Peyer's patch (tissue), 4 donors: Measurements from ENCODE around the gene KRT79. TPM values are rescaled to one million over a fixed set of nuclear protein-coding genes. Genes with fewer than 3 reads are reported as not detected.

Experiments used
- DNase-seq, 3 donors: peaks; one replicate each; pipeline ENCODE4 v3.0.0-alpha.2; 2017 to 2019
- H3K27ac ChIP-seq, 4 donors: fragments of 200-600 bp; sonication (generic); one replicate each; pipeline ENCODE4 v1.5.1; 2016 to 2019
- H3K27me3 ChIP-seq, 2 donors: fragments of 200-600 bp; sonication (generic); one replicate each; pipeline ENCODE4 v1.5.1; 2019
- H3K36me3 ChIP-seq, 3 donors: fragments of 200-600 bp; sonication (generic); one replicate each; pipeline ENCODE4 v1.5.1; 2016 to 2019
- H3K4me1 ChIP-seq, 4 donors: fragments of 200-600 bp; sonication (generic); one replicate each; pipeline ENCODE4 v1.5.1; 2016 to 2019
- H3K4me3 ChIP-seq, 4 donors: fragments of 200-600 bp; sonication (generic); 1 replicate in 3 of 4; 2 replicates in 1 of 4; pipeline ENCODE4 v1.5.1; 2016 to 2019; ENCODE audit warnings: mild to moderate bottlenecking in 1 of 4
- H3K9me3 ChIP-seq, 4 donors: fragments of 200-600 bp; sonication (generic); one replicate each; pipeline ENCODE4 v1.5.1; 2016 to 2019; ENCODE audit warnings: mild to moderate bottlenecking in 1 of 4
- POLR2A ChIP-seq, 2 donors: fragments of 450-650 bp; IDR thresholded peaks; one replicate each; pipeline ENCODE4 v1.5.1; 2017; ENCODE audit warnings: antibody characterized with exemption in 2 of 2, mild to moderate bottlenecking in 2 of 2, moderate library complexity in 2 of 2
- total RNA-seq, 4 donors: library from RNA; depleted of rRNA; stranded (reverse); fragments of >200 nt; gene quantifications; one replicate each; pipeline ENCODE4 v1.1.0, GENCODE V29; 2016
- TF ChIP-seq, protein P1 (sequence below), 6 experiments: fragments of 450-650 bp in 4 of 6; fragments of 200-600 bp in 2 of 6; sonication (generic) in 1 of 6; IDR thresholded peaks; one replicate each; pipeline ENCODE4 v1.5.1; 2017 to 2019; ENCODE audit warnings: antibody characterized with exemption in 6 of 6, mild to moderate bottlenecking in 3 of 6, moderate library complexity in 1 of 6

Gene KRT79
- total RNA-seq, 4 donors from 2014 or later: not detected

DNA sequence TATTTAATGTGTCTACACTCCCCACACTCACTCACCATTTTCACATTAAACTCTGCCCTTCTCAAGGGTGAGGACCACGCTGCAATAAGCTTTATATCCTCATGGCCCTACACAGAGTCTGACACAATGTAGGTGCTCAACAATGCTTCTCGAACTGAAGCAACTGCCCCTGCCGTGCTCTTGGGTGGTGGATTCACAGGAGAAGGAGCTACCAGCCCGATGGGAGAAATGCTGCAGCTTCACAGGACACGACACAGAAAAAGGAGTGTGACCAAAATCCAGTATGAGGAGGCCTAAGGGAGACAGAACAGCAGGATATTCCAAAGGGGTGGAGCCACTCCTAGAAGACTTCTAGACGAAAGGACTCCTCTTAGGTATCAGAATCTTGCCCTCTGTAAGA, 31.7 kb downstream of the KRT79 start:
- Histone ChIP-seq H3K36me3 (no peaks in the 10 kb centered on the region), H3K9me3 (no peaks in the 10 kb centered on the region), H3K4me3 (no peak overlapping the region), H3K4me1 (no peaks in the 10 kb centered on the region), H3K27me3 (no peaks in the 10 kb centered on the region), H3K27ac (no peak overlapping the region)
- TF ChIP-seq POLR2A (IDR thresholded peaks at IDR 0.05): no peak
- TF ChIP-seq, protein P1, sequence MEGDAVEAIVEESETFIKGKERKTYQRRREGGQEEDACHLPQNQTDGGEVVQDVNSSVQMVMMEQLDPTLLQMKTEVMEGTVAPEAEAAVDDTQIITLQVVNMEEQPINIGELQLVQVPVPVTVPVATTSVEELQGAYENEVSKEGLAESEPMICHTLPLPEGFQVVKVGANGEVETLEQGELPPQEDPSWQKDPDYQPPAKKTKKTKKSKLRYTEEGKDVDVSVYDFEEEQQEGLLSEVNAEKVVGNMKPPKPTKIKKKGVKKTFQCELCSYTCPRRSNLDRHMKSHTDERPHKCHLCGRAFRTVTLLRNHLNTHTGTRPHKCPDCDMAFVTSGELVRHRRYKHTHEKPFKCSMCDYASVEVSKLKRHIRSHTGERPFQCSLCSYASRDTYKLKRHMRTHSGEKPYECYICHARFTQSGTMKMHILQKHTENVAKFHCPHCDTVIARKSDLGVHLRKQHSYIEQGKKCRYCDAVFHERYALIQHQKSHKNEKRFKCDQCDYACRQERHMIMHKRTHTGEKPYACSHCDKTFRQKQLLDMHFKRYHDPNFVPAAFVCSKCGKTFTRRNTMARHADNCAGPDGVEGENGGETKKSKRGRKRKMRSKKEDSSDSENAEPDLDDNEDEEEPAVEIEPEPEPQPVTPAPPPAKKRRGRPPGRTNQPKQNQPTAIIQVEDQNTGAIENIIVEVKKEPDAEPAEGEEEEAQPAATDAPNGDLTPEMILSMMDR (IDR thresholded peaks at IDR 0.05): no peak
- DNase-seq: no peak

GRCh38 chr12:52801773-52802172, 32.3 kb downstream of the KRT79 start:
- no peaks in the 10 kb centered on the region for H3K4me1 ChIP-seq
- H3K36me3 ChIP-seq: no peaks in the 10 kb centered on the region
- TF ChIP-seq, protein P1 (IDR thresholded peaks at IDR 0.05): no peak
- no peak for TF ChIP-seq POLR2A (IDR thresholded peaks at IDR 0.05)
- H3K9me3 ChIP-seq: no peaks in the 10 kb centered on the region
- DNase-seq: no peak
- H3K4me3 ChIP-seq: no peak overlapping the region
- H3K27ac ChIP-seq: no peak overlapping the region
- H3K27me3 ChIP-seq: no peaks in the 10 kb centered on the region

DNA sequence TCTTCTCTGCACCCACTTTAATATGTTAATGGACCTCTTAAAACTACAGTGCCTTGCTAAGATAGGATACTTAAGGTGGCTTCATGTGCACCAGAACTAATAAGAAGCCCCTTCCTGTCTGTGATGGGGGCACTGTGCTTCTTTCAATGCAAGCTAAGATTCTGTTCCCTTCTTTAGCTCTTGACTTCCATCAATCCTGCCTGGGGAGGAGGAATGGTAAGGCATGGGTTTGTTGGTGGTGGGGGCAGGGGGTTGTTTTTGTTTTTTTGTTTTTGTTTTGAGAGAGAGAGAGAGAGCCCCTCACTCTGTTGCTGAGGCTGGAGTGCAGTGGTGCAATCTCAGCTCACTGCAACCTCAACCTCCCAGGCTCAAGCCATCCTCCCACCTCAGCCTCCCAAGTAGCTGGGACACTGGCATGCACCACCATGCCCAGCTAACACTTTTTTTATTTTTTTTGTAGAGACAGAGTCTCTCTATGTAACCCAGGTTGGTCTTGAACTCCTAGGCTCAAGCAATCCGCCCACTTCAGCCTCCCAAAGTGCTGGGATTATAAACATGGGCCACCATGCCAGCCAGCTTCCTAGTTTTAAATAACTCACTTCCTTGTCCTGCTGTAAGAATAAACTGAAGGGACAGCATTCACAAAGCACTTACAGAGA, 33.7 kb downstream of the KRT79 start:
- TF ChIP-seq, protein P1 (IDR thresholded peaks at IDR 0.05): no peak
- TF ChIP-seq POLR2A (IDR thresholded peaks at IDR 0.05): no peak
- no peak overlapping the region for H3K27ac ChIP-seq
- H3K4me3 ChIP-seq: no peak overlapping the region
- H3K4me1 ChIP-seq: no peaks in the 10 kb centered on the region
- no peak for DNase-seq
- no peaks in the 10 kb centered on the region for H3K9me3 ChIP-seq
- no peaks in the 10 kb centered on the region for H3K27me3 ChIP-seq
- no peaks in the 10 kb centered on the region for H3K36me3 ChIP-seq

DNA sequence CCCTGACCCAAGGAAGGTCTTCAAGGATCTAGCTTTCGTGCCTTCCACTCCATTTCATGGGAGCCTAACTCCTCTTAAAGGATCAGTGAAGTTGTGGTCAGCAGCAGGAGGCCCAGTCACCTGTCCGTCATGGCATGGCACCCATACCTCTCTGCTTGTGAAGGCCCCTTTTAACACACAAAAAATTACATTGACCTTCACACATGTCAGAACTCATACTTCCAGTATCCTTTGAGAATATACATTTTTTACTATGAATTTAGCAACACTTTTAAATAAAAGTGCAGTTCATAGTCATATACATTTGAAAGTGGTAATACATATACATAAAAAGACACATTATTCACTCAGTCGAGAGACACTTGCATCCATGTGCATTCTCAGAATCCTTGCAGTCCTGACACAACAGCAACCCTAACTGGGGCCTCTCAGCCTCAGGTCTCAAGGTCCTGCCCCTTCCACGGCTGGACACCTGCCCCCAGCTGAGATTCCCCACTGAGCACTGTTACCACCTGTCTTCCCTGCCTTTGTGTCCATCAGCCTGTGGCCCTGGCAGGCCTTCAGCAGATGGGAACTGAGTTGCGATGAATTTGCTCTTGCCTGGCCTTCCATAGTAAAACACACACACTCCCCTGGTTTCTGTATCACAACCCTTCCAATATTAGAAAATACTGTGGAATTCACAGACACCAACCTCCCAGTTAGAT, 34.5 kb downstream of the KRT79 start:
- Histone ChIP-seq H3K27ac (no peak overlapping the region), H3K4me1 (no peaks in the 10 kb centered on the region)
- DNase-seq: no peak

DNA sequence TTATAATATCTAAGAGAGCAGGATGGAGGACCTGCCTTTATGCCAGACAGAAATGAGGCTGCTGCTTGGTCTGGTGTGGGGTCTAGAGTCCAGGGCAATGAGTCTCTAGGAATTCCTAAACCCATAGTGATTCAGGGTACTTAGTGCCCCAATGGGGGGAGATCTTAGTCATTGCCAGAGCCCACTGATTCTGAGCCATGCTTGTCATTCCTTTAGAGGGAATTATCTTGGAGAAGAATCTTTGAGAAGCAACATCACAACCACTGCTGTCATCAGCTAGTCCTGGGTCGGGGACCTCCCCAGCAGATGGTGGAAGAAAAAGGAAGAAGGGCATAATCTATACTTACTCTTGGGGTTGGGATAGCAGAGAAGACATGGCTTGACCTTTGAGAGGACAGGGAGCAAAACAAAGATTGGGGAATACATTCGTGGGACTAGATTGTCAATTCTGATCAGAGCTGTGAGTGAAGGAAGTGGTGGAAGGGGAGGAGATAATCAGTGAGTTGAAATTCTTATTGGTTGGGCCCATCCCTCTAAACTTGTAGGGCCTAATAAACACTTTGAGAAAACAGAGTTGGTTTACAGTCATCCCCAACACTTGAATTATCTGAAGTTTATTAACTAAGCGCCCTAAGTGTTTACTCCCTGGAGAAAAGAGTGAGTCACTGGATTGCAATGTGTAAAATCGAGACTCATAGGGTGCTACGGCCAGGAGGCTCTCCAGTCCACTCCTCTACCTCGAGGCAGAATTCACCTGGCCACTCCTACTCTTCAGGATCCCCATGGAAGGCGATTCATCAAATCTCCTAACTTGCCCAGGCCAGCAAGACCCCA, 35.2 kb downstream of the KRT79 start:
- DNase-seq: no peak
- Histone ChIP-seq H3K36me3 (no peaks in the 10 kb centered on the region), H3K4me1 (no peaks in the 10 kb centered on the region), H3K27me3 (no peaks in the 10 kb centered on the region), H3K4me3 (no peak overlapping the region), H3K27ac (no peak overlapping the region), H3K9me3 (no peaks in the 10 kb centered on the region)
- TF ChIP-seq, protein P1 (IDR thresholded peaks at IDR 0.05): no peak
- no peak for TF ChIP-seq POLR2A (IDR thresholded peaks at IDR 0.05)

More for the DNA sequence above, 34.5 kb downstream of the KRT79 start:
- Histone ChIP-seq H3K36me3 (no peaks in the 10 kb centered on the region), H3K4me3 (no peak overlapping the region), H3K27me3 (no peaks in the 10 kb centered on the region), H3K9me3 (no peaks in the 10 kb centered on the region)
- TF ChIP-seq POLR2A (IDR thresholded peaks at IDR 0.05): no peak
- TF ChIP-seq, protein P1 (IDR thresholded peaks at IDR 0.05): no peak
